ENCODE measurements around the gene ST3GAL6.

Gene ST3GAL6

GRCh38 chr3:98741121-98741716 lies 21.9 kb upstream of the ST3GAL6 start:
- no peak for DNase-seq

GRCh38 chr3:98743071-98743470 lies 20.1 kb upstream of the ST3GAL6 start:
- no peak for DNase-seq

GRCh38 chr3:98744283-98744682 lies 18.9 kb upstream of the ST3GAL6 start:
- DNase-seq: no peak

- no peak for DNase-seq
Measured at GRCh38 chr3:98745718-98746117, 17.4 kb upstream of the ST3GAL6 start.

- DNase-seq: no peak
Measured at GRCh38 chr3:98746122-98746521, 17.0 kb upstream of the ST3GAL6 start.

- no peak for DNase-seq
Measured at GRCh38 chr3:98746882-98747281, 16.3 kb upstream of the ST3GAL6 start.

- DNase-seq: no peak
Measured at GRCh38 chr3:98750276-98750919, 12.7 kb upstream of the ST3GAL6 start.

GRCh38 chr3:98754483-98754882 lies 8.7 kb upstream of the ST3GAL6 start:
- DNase-seq: no peak

GRCh38 chr3:98755601-98756000 lies 7.5 kb upstream of the ST3GAL6 start:
- no peak for DNase-seq

- no peak for DNase-seq
Measured at GRCh38 chr3:98759629-98760028, 3.5 kb upstream of the ST3GAL6 start.

GRCh38 chr3:98761643-98762229 lies 1.4 kb upstream of the ST3GAL6 start:
- DNase-seq: no peak

GRCh38 chr3:98763819-98764418 lies 779 bp downstream of the ST3GAL6 start:
- DNase-seq: no peak

- DNase-seq: no peak
Measured at GRCh38 chr3:98764472-98764884, 1.3 kb downstream of the ST3GAL6 start.

GRCh38 chr3:98765721-98766120 lies 2.6 kb downstream of the ST3GAL6 start:
- no peak for DNase-seq

GRCh38 chr3:98766924-98767323 lies 3.8 kb downstream of the ST3GAL6 start:
- DNase-seq: no peak

GRCh38 chr3:98768961-98769360 lies 5.8 kb downstream of the ST3GAL6 start:
- DNase-seq: no peak

- no peak for DNase-seq
Measured at GRCh38 chr3:98769448-98769847, 6.3 kb downstream of the ST3GAL6 start.

- no peak for DNase-seq
Measured at GRCh38 chr3:98770261-98771039, 7.3 kb downstream of the ST3GAL6 start.

GRCh38 chr3:98772022-98772421 lies 8.9 kb downstream of the ST3GAL6 start:
- DNase-seq: no peak

- DNase-seq: no peak
Measured at GRCh38 chr3:98775459-98776139, 12.5 kb downstream of the ST3GAL6 start.

GRCh38 chr3:98776140-98776493 lies 13.0 kb downstream of the ST3GAL6 start:
- DNase-seq: no peak

- DNase-seq: no peak
Measured at GRCh38 chr3:98777286-98777685, 14.1 kb downstream of the ST3GAL6 start.

- DNase-seq: no peak
Measured at GRCh38 chr3:98777801-98778220, 14.7 kb downstream of the ST3GAL6 start.
